Spinal cord (tissue), 10 donors: ENCODE results near the gene PCP2. TPM values are rescaled to one million over a fixed set of nuclear protein-coding genes. Genes with fewer than 3 reads are reported as not detected.
"Not testable (repeated sequence)": the region's sequence is repeated elsewhere in the genome, so short reads cannot be mapped to it uniquely, and the experiment has no call there.

Experiments
- DNase-seq, 6 donors: peaks; one replicate each; pipeline versions ENCODE4 v3.0.0 to v3.0.0-alpha.2; 2013 to 2015; ENCODE audit warnings: low spot score in 6 of 6, low read depth in 4 of 6
- H3K27ac ChIP-seq: one replicate; pipeline ENCODE4 v1.5.1; 2013; ENCODE audit warnings: low read depth, low read length, control low read depth
- H3K27me3 ChIP-seq: one replicate; pipeline ENCODE4 v1.6.1; 2013; ENCODE audit warnings: low read length; ENCODE audit not compliant: control insufficient read depth, insufficient read depth
- H3K36me3 ChIP-seq: one replicate; pipeline ENCODE4 v1.6.1; 2013; ENCODE audit warnings: low read length; ENCODE audit not compliant: control insufficient read depth, insufficient read depth
- H3K4me1 ChIP-seq: one replicate; pipeline ENCODE4 v1.6.1; 2013; ENCODE audit warnings: low read length; ENCODE audit not compliant: control insufficient read depth, insufficient read depth
- H3K4me3 ChIP-seq: one replicate; pipeline ENCODE4 v1.5.1; 2013; ENCODE audit warnings: low read depth, low read length, control low read depth
- H3K9me3 ChIP-seq: one replicate; pipeline ENCODE4 v1.6.1; 2013; ENCODE audit warnings: low read length; ENCODE audit not compliant: control insufficient read depth, insufficient read depth
- WGBS: methylation state at CpG from one replicate; pipeline ENCODE4 v1.1.5; 2013; ENCODE audit warnings: missing lambda C conversion rate; ENCODE audit not compliant: insufficient coverage; 5-methylcytosine and 5-hydroxymethylcytosine counted together
- polyA plus RNA-seq, 2 donors: library from polyadenylated mRNA; unstranded; fragments of 120-200 nt; gene quantifications; one replicate each; pipeline ENCODE4 v1.2.1, GENCODE V29; 2013; ENCODE audit not compliant: insufficient read length in 2 of 2
- total RNA-seq, 2 donors: library from RNA; depleted of rRNA in 1 of 2; stranded (reverse); fragments of 120-200 nt in 1 of 2; fragments of >200 nt in 1 of 2; gene quantifications; one replicate each; pipeline versions ENCODE4 v1.2.3 to v1.2.4, GENCODE V29; 2013 to 2014
- donor health status: healthy.

PCP2 gene
- total and polyA plus RNA-seq, 4 donors = 0.62 TPM; not detected in 3

DNA sequence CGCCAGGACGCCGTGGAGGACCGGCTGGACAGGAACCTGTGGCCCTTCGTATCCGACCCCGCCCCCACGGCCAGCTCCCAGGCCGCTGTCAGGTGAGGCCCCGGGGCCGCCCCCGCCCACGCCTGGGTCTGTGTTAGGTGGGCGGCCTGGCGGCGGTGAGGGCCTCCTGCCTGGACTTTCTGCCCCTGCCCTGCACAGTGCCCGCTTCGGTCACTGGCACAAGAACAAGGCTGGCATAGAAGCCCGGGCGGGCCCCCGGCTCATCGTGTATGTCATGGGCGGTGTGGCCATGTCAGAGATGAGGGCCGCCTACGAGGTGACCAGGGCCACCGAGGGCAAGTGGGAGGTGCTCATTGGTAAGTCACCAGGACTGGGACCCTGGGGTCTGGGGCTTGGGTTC is 13.6 kb upstream of the PCP2 start:
- peaks cover 8% of the 10 kb centered on the region for H3K36me3 ChIP-seq
- 93% methylated on average over 26 of the region's 26 CpGs for WGBS
- no peaks in the 10 kb centered on the region for H3K9me3 ChIP-seq
- DNase-seq = no peak
- H3K4me1 ChIP-seq = peaks cover under 1% of the 10 kb centered on the region
- no peak overlapping the region for H3K4me3 ChIP-seq
- no peak overlapping the region for H3K27ac ChIP-seq
- peaks cover 5% of the 10 kb centered on the region for H3K27me3 ChIP-seq

- H3K9me3 ChIP-seq = no peaks in the 10 kb centered on the region
- DNase-seq = no peak
- peaks cover 4% of the 10 kb centered on the region for H3K27me3 ChIP-seq
- H3K36me3 ChIP-seq = peaks cover 8% of the 10 kb centered on the region
- no peak overlapping the region for H3K27ac ChIP-seq
- WGBS = 83% methylated on average over 8 of the region's 8 CpGs
- no peak overlapping the region for H3K4me3 ChIP-seq
- H3K4me1 ChIP-seq = no peaks in the 10 kb centered on the region
Measured at GRCh38 chr19:7646426-7646700, 12.8 kb upstream of the PCP2 start.

DNA sequence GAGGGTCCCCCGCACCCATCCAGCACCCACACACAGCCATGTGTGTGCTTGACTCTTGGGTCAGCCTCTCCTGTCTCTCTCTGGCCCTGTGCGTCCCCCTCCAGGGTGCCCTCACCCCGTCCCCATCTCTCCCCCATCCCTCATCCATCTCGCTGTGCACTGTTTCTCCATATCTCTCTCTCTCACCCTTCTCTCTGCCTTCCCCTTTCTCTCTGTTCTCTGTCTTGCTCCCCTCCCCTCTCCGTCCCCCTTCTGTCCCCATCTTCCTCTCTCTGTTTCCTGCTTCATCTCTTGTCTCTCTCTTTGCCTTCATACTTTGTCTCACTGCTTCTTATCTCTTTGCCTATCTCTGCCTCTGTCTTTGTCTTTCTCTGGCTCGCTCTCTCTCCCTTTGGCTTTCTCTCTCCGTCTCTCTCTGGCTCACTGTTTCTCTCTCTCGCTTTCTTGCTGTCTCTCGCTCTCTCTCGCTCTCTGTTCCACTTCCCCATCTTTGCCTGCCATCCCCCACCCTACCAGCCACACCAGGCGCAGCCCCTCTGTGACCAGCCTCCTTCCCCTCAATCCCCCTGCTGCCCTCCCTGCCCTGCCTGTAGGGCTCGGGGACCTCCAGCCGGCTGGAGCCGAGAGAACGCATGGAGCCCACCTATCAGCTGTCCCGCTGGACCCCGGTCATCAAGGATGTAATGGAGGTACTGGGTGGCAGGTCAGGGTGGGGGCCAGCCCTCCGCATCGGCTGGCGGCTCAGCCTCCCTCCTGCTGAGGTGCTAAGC is 12.3 kb upstream of the PCP2 start:
- DNase-seq = no peak
- WGBS = 53% methylated on average over 19 of the region's 20 CpGs
- H3K4me3 ChIP-seq = no peak overlapping the region
- H3K36me3 ChIP-seq = peaks cover 8% of the 10 kb centered on the region
- no peak overlapping the region for H3K27ac ChIP-seq
- H3K27me3 ChIP-seq = peaks cover under 1% of the 10 kb centered on the region
- H3K9me3 ChIP-seq = no peaks in the 10 kb centered on the region
- H3K4me1 ChIP-seq = no peaks in the 10 kb centered on the region

DNA sequence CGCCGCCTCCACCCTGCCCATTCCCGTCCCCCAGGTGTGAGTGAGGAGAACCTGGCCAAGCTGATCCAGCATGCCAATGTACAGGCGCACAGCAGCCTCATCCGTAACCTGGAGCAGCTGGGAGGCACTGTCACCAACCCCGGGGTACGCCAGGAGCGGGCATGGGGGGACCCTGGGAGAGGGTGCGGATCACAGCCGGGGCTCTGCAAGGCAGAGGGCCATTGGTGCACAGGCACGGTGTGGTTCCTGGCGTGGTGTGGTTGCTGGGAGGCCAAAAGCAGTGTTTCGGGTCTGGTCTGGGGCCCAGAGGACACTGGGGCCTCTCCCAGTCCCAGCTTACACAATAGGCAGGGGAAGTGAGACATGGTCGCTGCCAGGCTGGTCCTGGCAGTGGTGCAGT is 11.6 kb upstream of the PCP2 start:
- 84% methylated on average over 11 of the region's 14 CpGs for WGBS
- no peak overlapping the region for H3K4me3 ChIP-seq
- H3K27me3 ChIP-seq = no peaks in the 10 kb centered on the region
- H3K4me1 ChIP-seq = no peaks in the 10 kb centered on the region
- DNase-seq = no peak
- H3K27ac ChIP-seq = no peak overlapping the region
- no peaks in the 10 kb centered on the region for H3K9me3 ChIP-seq
- H3K36me3 ChIP-seq = peaks cover 8% of the 10 kb centered on the region

DNA sequence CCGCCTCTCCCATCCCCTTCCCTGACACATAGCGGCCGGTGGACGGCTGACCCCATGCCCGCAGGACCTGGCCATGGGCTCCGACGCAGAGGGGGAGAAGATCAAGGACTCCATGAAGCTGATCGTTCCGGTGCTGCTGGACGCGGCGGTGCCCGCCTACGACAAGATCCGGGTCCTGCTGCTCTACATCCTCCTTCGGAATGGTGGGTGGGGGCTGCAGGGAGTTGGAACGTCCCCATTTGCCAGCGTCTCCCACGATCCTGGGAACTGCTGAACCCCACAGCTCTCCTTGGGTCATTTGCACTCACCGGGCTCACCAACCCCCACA is 11.0 kb upstream of the PCP2 start:
- 94% methylated on average over 19 of the region's 20 CpGs for WGBS
- no peak overlapping the region for H3K27ac ChIP-seq
- no peaks in the 10 kb centered on the region for H3K27me3 ChIP-seq
- no peaks in the 10 kb centered on the region for H3K9me3 ChIP-seq
- no peak overlapping the region for H3K4me3 ChIP-seq
- DNase-seq = no peak
- H3K36me3 ChIP-seq = peaks cover 8% of the 10 kb centered on the region
- H3K4me1 ChIP-seq = no peaks in the 10 kb centered on the region

DNA sequence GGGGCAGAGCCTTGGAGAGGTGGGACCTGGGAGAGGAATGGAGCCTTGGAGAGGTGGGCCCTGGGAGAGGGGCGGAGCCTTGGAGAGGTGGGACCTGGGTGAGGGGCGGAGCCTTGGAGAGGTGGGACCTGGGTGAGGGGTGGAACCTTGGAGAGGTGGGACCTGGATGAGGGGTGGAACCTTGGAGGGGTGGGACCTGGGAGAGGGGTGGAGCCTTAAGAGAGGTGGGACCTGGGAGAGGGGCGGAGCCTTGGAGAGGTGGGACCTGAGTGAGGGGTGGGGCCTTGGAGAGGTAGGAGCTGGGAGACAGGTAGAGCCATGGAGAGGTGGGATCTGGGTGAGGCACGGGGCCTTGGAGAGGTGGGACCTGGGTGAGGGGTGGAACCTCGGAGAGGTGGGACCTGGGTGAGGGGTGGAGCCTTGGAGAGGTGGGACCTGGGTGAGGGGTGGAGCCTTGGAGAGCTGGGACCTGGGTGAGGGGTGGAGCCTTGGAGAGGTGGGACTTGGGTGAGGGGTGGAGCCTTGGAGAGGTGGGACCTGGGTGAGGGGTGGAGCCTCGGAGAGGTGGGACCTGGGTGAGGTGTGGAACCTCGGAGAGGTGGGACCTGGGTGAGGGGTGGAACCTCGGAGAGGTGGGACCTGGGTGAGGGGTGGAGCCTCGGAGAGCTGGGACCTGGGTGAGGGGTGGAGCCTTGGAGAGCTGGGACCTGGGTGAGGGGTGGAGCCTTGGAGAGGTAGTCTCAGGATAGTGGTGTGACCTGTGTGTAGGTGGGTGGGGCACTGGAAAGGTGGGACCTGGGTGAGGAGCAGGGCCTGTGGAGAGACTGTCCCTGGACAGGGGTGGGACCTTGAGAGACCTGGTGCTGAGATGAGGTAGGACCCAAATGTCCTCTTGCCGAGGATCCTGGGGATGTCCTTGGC is 10.4 kb upstream of the PCP2 start:
- H3K4me1 ChIP-seq, H3K27ac ChIP-seq, H3K9me3 ChIP-seq, DNase-seq, H3K4me3 ChIP-seq, H3K27me3 ChIP-seq, H3K36me3 ChIP-seq: not testable (repeated sequence)
- 60% methylated on average over 8 of the region's 10 CpGs for WGBS

DNA sequence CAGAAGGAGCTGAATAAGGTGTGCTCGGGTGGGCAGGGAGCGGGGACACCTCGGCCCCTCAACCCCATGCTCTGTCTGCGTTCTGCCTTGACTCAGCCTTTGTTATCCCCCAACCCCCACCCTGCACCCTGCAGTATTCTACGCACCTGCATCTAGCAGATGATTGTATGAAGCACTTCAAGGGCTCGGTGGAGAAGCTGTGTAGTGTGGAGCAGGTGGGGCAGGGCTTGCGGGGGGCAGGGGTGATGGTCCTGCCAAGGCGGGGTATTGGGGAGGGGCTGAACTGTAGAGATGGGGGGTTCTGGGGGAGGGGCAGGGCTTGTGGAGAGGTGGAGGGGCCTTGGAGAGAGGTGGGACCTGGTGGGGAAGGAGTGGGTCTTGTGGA is 9.5 kb upstream of the PCP2 start:
- Histone ChIP-seq H3K4me3 (no peak overlapping the region), H3K9me3 (no peaks in the 10 kb centered on the region), H3K27ac (no peak overlapping the region), H3K27me3 (no peaks in the 10 kb centered on the region), H3K4me1 (no peaks in the 10 kb centered on the region), H3K36me3 (peaks cover 8% of the 10 kb centered on the region)
- WGBS = 97% methylated on average over 4 of the region's 8 CpGs
- no peak for DNase-seq

- 90% methylated on average over 23 of the region's 27 CpGs for WGBS
- Histone ChIP-seq H3K27me3 (peaks cover 4% of the 10 kb centered on the region), H3K27ac (no peak overlapping the region), H3K4me1 (no peaks in the 10 kb centered on the region), H3K9me3 (no peaks in the 10 kb centered on the region), H3K36me3 (peaks cover 8% of the 10 kb centered on the region), H3K4me3 (no peak overlapping the region)
- no peak for DNase-seq
Measured at GRCh38 chr19:7642295-7643030, 8.9 kb upstream of the PCP2 start.

- DNase-seq = no peak
- 86% methylated on average over 35 of the region's 43 CpGs for WGBS
- H3K4me1 ChIP-seq = no peaks in the 10 kb centered on the region
- no peak overlapping the region for H3K27ac ChIP-seq
- H3K4me3 ChIP-seq = no peak overlapping the region
- peaks cover 12% of the 10 kb centered on the region for H3K27me3 ChIP-seq
- no peaks in the 10 kb centered on the region for H3K9me3 ChIP-seq
- H3K36me3 ChIP-seq = peaks cover 3% of the 10 kb centered on the region
Measured at GRCh38 chr19:7641290-7642276, 8.1 kb upstream of the PCP2 start.
